Measurements from ENCODE around the gene IL32.

DNA sequence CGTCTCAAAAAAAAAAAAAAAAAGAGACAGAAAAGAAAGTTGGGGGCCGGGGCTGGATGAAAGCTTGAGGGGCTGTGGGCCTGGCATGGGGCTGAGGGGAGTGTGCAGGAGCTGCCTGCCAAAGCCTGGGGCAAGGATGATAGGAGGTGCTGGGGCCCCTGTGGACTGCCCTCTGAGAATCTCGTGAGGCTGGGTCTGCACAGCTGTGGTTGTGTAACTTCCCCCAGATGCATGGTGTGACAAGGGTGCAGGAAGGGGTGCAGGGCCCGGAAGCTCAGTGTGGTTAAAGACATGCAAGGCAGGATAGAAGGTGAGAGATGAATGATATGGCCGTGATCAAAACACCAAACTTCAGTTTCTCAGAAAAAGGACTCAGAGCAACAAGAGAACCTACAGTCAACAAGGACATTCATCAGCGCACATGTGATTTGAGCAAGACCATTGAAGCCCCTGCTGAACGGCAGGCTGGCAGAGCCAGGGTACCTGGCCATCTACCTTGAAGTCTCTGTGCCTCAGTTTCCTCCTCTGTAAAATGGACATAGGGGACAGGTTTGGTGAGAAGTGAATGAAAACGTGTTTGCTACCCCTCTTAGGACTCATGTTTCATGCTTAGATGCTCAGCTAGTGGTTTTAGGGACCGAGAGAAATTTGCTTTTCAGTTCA is 9.6 kb downstream of the IL32 start:
- TF ChIP-seq, protein P1, sequence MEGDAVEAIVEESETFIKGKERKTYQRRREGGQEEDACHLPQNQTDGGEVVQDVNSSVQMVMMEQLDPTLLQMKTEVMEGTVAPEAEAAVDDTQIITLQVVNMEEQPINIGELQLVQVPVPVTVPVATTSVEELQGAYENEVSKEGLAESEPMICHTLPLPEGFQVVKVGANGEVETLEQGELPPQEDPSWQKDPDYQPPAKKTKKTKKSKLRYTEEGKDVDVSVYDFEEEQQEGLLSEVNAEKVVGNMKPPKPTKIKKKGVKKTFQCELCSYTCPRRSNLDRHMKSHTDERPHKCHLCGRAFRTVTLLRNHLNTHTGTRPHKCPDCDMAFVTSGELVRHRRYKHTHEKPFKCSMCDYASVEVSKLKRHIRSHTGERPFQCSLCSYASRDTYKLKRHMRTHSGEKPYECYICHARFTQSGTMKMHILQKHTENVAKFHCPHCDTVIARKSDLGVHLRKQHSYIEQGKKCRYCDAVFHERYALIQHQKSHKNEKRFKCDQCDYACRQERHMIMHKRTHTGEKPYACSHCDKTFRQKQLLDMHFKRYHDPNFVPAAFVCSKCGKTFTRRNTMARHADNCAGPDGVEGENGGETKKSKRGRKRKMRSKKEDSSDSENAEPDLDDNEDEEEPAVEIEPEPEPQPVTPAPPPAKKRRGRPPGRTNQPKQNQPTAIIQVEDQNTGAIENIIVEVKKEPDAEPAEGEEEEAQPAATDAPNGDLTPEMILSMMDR (IDR thresholded peaks at IDR 0.05) = no peak
- TF ChIP-seq POLR2A (IDR thresholded peaks at IDR 0.05) (no peak), POLR2AphosphoS5 (IDR thresholded peaks at IDR 0.05) (no peak), EP300 (IDR thresholded peaks at IDR 0.05; ENCODE audit: low read depth) (no peak)
